Nucleus accumbens (tissue), 56 donors: ENCODE data around the gene FOXE3.

ENCODE experiments used
- DNase-seq, 56 donors: peaks; one replicate each; lab custom pipeline; 2025; lab: John Stamatoyannopoulos, UW

FOXE3 gene

DNA sequence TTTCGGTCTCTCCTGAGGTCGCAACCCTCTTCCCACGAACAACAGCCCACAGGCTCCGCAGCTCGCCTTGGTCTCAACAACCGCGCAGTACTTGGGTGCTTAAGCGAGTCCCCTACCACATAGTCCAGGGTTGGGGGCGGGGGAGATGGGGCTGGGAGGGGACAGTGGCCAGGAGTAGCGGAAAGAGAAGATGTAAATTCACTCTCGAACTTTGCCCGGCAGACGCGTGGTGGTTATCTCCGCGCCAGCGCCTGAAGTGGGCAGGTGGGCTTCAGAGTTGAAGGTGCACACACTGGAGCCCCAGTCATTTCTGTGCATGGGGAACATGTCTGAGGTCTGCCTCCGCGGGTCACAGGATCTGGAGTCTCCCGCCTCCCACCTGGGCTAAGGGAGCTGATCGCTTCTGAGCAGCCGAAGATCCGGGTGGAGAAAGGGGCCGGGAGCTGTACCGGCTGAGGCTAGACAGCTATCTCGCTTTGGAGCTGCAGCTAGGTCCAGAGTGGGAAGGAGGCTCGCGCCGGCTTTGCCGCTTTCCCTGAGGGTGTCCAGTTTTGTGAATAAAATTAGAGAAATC lies 17.5 kb downstream of the FOXE3 start:
- DNase-seq, result no peak

DNA sequence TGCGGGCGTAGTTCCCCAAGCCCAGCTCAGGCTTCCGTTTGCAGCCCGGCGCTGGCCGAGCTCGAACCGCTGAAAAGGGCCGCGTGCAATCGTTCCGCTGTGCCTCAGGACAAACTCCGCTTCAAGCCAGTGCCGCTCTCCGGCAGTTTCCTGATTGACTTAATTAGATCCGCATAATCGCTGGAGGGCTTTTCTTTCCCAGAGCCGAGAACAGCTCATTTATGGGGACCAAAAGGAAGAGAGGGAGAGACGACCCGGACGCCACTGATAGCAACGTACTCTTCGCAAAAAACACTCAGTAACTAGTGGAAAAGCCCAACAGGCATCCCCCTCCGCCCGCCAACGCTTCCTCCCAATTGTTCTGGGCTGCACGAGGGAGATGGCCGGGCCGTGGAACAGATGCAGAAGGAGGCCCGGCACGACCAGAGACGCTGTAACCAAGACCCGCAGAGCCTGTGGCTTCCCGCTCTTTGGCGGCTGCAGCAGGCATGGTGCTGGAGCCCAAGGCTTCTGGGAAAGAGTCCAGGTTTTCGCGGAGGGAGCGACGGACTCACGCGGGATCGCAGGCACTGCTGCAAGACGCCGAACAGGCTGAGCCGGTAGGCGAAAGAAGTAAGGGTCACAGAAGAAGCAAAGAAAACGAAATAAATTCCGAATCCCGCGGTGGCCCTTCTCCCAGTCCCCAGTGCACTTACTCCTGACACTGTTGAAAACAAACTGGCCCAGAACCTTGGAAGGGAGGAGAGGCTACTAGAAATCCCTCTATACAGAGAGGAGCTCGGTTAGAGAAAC lies 18.2 kb downstream of the FOXE3 start:
- DNase-seq, result peak in 33 of 56 donors; percentile 1 to 66 (median 20)

GRCh38 chr1:47435506-47436303 lies 19.6 kb downstream of the FOXE3 start:
- no peak for DNase-seq

DNA sequence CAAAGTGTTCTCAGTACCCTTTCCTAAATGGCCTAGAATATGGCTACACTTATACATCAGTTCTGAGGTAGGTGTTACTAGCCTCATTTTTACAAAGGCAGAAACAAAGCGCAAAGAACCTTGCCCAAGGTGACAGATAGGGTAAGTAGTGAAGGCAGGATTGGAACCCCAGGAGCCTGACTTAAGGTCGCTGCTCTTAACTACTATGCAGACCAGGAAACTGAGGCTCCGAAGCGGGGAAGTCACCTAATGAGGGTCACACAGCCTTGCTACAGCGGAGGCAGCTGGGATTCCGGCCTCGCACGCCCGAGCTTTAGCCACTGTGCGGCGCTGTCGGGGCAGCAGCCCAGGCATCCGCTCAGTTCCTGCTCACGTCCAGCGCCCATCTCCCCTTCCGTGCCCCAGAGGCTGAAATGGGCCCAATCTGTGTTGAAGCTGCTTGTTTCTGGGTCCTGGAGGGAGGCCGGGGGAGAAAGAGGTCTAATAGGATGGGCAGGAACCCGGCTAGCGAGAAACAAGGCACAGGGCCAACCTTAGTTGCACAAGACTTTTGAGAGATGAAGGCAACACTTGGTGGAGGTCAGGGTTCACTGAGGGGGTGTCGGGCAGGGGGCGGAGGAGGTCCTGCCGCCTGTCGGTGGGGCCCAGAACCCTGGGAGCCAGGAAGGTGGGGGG lies 20.4 kb downstream of the FOXE3 start:
- DNase-seq, result peak in 18 of 56 donors; percentile 1 to 58 (median 10)

GRCh38 chr1:47436979-47437446 lies 20.9 kb downstream of the FOXE3 start:
- DNase-seq, result no peak

DNA sequence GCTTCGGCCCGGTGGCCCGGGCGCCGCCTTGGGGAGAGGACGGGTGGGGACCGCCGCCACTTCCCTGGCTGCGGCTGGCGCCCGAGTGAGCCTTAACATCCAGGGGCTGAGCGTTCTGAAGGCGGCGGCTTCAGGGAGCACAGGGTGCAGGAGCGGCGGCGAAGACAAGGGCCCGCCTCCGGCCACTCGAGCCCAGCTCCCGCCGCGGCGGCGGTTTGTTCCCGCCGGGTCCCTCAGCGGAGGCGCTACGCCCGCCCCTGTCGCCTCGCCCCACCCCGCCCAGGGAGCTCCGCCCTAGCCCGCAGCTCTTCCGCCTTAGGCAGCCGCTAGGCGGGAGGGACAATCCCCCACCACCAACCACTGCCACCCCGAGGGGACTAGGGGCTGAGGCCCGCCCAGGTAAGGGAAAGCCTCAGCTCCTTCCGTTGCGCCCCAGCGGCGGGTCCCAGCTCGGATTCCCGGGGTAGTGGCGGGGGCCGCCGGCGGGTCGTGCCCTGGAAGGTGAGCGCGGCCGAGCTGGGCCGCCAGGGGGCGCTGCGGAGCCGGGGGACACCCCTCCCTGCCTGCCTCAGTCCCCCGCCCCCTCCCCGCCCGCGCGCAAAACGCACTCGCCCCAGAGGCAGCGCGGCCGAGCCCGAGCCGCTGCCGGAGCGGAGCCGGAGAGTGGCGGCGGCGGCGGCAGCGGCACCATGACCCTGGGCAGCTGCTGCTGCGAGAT lies 21.5 kb downstream of the FOXE3 start, which contains the start of gene FOXD2:
Gene FOXD2, plus strand, starts transcription at position 598 of the 718 bp plus-strand sequence. Its CDS starts 92 bp downstream, at position 690.
- peak in 45 of 56 donors; percentile 5 to 75 (median 51) for DNase-seq

DNA sequence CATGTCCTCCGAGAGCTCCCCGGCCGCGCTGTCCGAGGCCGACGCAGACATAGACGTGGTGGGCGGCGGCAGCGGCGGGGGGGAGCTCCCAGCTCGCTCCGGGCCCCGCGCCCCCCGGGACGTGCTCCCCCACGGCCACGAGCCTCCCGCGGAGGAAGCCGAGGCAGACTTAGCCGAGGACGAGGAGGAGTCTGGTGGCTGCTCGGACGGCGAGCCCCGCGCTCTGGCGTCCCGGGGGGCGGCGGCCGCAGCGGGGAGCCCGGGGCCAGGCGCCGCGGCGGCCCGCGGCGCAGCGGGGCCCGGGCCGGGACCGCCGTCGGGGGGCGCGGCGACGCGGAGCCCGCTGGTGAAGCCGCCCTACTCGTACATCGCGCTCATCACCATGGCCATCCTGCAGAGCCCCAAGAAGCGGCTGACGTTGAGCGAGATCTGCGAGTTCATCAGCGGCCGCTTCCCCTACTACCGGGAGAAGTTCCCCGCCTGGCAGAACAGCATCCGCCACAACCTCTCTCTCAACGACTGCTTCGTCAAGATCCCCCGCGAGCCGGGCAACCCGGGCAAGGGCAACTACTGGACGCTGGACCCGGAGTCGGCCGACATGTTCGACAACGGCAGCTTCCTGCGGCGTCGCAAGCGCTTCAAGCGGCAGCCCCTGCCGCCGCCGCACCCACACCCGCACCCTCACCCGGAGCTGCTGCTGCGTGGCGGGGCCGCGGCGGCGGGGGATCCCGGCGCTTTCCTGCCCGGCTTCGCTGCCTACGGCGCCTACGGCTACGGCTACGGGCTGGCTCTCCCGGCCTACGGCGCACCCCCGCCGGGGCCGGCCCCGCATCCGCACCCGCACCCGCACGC lies 22.3 kb downstream of the FOXE3 start:
- DNase-seq, result no peak

DNA sequence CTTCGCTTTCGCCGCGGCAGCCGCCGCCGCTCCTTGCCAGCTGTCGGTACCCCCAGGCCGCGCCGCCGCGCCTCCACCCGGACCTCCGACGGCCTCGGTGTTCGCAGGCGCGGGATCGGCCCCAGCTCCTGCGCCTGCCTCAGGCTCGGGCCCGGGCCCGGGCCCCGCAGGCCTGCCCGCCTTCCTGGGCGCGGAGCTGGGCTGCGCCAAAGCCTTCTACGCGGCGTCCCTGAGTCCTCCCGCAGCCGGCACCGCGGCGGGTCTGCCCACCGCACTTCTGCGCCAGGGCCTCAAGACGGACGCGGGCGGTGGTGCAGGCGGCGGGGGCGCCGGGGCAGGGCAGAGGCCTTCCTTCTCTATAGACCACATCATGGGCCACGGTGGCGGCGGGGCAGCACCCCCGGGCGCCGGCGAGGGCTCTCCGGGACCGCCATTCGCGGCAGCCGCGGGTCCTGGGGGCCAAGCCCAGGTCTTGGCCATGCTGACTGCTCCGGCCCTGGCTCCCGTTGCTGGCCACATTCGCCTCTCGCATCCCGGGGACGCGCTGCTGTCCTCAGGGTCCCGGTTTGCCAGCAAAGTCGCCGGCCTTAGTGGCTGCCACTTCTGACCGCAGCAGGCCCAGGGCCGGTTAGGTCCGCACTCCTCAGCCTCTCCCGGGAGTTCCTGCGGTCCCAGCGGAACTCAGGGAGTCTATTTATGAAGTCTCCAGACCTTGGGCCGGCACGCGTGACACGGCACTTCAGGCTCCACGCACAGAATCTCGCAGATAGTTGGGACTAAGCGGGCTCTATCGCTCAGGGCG lies 23.1 kb downstream of the FOXE3 start:
- no peak for DNase-seq

- DNase-seq, result no peak
Measured at GRCh38 chr1:47439819-47440598, 23.9 kb downstream of the FOXE3 start.

DNA sequence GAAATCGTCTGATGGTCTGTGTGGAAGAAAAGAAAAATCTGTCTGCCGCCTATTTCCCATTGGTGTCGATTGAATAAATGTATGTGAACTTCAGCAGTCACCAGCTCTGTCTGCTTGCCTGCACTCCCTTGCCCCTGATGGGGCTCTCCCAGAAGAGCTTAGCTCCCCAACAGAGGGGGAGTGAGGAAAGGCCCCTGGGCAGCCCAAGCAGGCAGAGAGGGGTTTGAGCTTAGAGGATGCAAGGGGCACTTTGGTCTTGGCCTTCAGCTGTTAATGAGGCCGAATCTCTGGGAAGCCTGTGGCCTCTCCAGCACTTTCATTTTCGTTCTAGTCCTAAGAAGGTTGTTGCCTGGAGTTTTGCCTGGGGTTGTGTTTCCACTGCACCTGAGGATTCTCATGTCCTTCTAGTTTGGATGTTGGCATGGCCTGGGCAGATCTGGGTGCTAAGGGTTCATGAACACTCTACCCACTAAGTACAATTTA lies 24.6 kb downstream of the FOXE3 start:
- DNase-seq, result no peak

GRCh38 chr1:47441450-47442106 lies 25.5 kb downstream of the FOXE3 start:
- no peak for DNase-seq

DNA sequence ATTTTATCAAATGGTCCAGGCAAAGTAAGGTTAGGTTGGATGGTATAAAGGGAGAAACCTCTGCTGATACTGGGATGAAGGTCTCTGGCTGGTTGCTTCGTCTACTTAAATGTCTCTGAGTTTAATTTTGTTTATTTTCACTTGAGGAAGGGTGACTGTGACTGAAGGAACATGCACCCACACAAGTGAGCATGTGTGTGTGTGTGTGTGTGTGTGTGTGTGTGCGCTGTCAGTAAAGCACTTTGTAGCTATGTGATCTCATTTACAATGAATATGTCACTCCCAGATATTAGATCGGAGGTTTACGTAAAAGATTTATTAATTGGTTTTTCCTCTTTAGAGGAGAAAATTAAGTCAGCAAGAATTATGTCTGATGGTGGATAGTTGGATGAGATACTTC lies 26.1 kb downstream of the FOXE3 start:
- DNase-seq, result no peak

DNA sequence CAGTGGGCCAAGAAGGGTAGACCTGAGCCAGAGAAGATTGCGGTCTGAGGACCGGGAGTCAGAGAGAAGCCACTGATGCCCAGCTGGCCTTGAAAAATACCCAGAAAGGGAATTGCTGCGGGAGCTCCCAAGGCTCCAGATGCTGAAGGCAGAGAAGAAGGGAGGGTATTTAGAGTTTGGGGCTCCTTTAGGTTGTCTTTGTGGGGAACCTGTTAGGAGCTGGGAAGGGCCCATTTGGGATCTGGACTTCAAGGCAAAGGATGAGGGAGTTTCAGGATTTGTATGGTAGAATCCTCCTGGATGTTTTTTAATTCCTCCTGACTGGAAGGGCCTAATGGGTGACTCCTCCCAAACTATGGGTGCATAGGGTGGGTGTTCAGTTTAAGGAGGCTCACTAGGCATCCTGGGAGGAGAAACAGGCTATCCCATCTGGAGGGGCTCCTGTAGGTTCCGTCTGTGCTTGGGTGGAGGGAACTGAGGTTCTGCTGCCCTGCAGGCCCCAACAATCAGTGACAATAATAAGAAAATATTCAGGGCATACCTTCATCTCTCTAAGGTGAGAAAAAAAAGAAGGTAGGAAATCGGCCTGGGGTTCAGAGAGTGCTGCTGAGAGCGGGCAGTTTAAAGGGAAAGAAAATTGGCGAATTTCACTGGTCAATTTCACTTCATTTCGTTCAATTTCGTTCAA lies 26.9 kb downstream of the FOXE3 start:
- DNase-seq, result no peak

DNA sequence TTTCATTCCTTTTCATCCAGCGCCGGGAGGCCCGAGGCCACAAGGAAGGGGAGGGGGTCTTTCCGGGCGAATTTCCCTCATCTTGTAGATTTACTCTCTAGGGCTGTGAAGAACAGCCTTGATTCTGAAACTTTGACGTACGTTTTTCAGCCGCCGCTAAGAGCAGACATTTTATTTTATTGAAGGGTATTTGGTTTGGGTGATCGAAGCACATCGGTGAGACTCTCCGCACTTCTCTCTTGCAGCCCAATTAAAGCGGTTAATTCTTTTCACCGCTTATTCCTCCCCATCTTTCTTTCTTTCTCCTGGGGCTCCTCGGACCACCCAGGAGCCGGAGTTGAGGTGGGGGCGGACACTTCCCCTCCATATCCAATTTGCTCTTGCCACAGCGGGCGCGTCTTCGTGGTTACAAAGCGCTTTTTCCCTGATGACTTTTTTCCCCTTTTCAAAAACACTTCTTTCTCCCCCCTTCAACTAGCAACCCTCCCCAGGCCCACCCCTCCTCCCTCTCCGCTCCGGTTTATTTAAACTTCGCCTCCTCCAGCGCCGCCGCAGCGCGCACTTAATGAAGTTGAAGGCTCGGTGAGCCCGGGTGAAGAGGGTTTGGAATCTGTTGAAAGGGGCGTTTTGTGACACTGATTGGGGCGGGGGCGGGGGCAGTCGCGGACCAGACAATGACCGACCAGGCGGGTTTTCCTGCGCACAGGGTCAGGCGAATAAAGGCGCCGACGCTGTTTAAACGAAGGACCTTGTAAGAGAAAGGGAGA lies 27.6 kb downstream of the FOXE3 start:
- no peak for DNase-seq

GRCh38 chr1:47444297-47444561 lies 28.1 kb downstream of the FOXE3 start:
- no peak for DNase-seq
